GM19438 (cell line): Measurements from ENCODE around the gene DCLRE1A.
"Not testable (repeated sequence)": the region's sequence is repeated elsewhere in the genome, so short reads cannot be mapped to it uniquely, and the experiment has no call there.

Source experiments
- ATAC-seq: cut with Tn5 transposase; IDR thresholded peaks from one replicate; pipeline ENCODE4 v1.9.1; 2021; ENCODE audit warnings: low read depth; ENCODE audit not compliant: unreplicated experiment

The DCLRE1A gene

DNA sequence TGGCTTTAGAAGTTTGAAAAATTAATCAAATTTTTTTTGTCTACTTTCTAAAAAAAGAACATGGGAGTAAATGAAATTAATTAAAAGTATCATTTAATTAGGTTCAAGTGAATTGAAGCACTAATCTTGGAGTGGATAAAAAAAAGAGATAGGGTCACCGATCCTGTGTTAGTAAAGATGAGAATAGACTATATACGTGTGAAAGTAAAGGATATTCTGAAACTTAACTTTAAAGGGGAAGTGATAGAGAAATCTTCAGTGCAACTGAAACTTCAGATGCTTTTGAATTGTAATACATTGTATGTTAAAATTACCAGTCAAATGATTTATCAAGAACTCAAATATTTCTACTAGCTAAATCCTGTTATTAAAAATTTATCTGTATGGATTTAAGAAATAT lies 5.4 kb upstream of the DCLRE1A start:
- ATAC-seq, result no peak

DNA sequence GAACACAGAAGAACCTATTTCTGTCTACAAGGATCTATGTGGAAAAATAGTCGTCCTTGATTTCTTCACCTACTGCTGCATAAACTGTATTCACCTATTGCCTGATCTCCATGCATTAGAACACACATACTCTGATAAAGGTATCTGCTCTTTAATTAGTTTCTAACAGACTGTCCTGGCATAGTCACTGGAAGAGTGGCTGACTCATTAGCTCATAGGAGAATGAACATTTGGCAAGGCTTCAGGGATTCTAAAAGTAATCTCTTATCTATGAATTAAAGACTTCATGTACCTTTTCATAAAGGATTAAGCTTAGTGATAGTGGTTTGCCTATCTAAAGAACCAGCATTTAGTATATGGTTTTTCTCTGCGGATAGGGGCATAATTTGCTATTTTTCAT lies 4.7 kb upstream of the DCLRE1A start:
- no peak for ATAC-seq

DNA sequence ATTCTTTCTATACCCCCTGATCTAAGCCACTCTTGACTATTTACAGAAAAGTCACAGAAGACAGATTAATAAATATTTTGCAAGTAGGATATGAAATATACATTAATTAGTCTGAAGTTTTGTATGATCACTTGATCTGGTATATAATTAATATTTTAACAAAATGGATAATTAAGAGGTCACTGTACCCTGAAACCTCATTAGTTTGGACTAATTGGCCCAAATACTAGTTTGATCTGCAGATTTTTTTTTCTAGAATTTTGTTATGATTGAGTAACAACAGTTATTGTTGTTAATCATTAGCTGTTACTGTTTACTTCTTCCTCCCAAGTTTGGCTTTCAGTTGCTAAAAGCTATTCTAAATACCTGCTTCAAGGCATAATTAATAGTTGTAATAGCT lies 3.3 kb upstream of the DCLRE1A start:
- ATAC-seq, result no peak

DNA sequence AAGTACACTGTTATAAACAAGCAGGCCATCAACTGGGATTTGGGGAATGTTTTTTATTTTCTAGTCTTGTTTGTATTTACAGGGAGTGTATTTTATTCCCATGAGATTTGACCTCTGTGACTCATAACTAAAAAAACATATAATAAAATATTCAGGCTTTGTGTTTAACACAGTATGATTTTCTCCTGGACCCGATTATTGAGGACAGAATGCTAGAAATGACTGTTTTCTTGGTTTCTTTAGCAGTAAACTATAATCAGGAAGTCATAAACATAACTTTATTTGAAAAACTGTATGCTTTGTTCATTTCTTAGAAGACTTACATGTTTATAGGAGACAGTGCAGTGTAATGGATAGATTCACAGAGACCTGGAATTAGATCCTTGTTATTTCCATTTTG lies 2.7 kb upstream of the DCLRE1A start:
- ATAC-seq, result no peak

DNA sequence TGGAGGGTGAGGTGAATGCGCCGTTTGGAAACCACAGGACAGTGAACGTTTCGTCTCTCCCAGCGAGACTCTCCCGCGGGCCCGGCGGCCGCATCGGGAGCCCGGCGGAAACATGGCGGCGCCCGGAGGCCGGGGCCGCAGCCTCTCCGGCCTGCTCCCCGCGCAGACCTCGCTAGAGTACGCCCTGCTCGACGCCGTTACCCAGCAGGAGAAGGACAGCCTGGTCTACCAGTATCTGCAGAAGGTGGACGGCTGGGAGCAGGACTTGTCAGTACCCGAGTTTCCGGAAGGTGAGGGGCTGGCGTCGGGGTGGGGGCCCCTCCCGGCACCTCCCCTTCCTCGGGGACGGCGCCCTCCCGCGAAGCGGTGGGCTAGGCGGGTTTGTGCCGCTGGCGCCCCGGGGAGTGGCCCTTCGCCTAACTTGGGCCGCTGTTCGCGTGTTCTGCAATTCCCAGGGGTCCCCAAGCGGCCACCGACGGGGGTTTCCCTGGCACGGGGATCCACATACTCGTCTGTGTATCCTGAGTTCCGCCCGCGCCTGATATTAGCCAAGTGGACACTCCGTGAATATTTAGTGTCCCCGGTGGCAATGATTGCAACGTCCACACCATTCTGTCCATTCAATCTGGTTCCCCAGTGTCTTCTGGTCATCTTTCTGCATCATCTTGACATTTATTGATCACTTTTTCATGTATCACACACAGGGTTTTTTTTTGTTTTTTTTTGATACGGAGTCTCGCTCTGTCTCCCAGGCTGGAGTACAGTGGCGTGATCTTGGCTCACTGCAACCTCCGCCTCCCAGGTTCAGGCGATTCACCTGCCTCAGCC lies 1.1 kb upstream of the DCLRE1A start:
- peak; percentile 40 for ATAC-seq

DNA sequence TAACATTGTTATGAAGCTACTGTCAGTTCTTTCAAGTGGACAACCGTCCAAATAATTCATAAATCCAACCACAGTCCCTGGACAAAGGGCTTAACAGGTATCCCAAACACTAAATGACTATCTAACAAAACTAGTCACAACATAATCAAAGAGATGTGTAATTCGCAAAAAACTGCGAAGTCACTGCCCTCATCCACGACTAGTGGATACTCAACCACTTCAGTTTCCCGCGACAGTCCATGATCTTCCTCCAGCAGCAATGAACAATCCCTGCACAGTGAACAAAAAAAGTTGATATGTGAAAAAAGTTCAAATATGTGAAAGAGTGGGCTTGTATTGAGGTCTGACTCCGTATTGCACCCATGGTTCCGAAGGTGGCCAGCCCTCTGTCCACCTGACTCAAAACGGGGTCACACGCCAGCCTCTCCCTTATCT lies 287 bp downstream of the DCLRE1A start:
- no peak for ATAC-seq

DNA sequence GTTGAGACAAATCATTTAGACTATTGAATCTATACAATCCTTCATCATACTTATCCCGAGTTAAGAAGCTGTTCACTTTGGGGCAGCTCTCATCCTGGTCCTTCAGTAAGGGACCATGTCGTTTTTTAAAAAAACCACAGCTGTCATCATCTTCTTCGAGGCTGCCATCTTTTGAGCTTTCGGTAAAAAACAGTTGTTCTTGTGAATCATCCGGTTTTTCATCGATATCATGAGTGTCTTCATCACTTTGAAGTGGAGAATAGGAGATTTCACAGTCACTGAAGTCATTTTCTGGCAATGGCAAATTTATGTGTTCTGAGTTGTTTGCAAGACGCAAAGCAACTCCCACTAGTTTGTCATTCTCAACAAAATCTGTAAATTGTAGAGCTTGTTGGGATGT lies 3.9 kb downstream of the DCLRE1A start:
- no peak for ATAC-seq

DNA sequence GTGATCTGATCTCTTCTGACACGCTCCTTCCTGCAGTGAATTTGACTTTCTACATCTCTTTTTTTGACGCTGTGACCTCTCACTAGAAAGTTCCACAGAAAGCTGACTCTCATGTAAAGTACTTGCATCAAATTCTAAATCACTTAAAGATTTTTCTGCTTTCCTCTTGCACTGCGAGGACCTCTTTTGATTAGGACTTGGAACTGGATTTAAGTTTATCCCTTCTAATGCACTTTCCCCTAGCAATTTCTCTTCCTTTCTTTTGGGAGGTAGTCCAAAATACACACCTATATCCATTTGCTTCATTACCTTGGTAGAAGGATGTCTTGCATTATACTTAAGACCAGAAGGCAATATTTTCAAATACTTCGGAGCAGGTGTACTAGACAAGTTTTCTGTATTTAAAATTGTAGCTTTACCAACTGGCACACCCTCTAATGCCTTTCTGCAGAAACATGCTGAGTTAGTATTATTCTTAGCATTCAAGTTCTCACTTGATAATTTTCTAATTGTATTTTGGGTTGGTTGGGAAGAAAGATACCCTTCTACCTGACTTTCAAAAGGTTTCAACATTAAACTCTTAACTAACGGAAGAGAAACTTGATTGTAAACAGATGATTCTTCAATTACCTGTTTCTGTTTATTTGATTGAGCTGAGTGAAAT lies 4.6 kb downstream of the DCLRE1A start:
- ATAC-seq, result no peak

DNA sequence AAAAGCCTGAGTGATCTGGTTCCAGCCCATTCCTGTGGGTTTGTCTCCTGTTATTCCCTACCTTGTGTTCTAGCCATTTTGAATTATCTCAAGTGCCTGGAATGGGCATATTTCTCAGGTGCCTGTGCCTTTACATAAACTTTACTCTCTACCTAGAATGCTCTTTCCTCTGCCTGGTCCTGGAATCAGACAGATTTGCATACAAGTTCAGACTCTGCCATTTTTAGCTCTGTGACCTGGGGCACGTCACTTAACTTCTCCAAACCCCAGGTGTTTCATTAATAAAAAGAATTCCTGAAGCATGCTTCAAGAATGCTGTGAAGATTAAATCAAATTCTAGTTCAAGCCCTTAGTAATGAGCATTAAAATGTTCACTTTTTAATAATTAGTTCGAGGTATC lies 7.8 kb downstream of the DCLRE1A start:
- ATAC-seq, result no peak

DNA sequence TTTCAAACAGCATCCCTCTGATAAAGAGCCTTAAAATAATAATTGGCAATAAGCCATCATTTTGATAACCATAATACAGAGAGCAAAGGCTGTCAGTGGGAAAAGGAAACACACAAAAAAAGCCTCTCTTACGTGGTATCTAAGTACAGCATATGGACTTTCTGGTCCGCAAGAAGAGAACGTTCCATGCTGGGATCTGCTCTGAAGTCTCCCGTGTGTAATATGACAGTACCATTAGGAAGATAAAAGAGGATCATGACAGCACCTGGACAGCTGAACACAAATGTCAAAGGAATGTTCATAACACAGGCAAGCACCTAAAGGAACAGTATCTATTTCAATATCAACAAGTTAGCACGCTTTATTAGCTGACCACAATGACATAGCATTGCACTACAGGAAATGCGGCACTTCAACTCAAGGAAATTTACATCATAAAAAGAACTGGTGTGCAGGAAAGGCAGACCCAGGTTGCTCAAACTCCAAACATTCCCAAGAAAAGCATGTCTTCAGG lies 9.9 kb downstream of the DCLRE1A start:
- ATAC-seq, result no peak

DNA sequence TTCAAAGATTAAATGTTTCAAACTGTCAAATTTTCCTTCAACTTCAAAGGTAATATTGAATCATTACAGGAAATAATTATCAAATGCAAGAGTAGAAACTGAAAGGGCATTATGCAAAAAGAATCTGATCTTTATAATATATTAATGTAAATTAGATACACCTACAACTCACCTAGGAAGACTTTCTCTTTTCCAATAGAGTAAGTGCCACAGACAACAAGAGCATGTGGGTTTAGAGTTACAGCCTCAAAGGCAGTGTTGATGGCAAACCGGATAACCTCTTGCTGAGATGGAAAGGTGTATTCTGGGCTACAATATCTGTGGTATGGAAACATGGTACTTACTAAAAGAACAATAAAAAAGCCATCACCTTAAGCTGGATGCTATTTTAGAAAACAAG lies 11.7 kb downstream of the DCLRE1A start:
- no peak for ATAC-seq

DNA sequence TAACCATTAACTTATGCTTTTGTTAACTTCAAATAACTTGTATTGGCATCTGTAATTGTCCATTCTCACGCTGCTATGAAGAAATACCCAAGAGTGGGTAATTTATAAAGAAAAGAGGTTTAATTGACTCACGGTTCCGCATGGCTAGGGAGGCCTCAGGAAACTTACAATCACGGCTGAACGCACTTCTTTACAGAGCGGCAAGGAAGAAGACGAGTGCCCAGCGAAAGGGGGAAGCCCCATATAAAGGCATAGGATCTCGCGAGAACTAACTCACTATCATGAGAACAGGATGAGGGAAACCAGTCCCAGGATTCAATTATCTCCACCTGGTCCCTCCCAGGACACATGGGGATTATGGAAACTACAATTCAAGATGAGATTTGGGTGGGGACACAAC lies 25.3 kb downstream of the DCLRE1A start:
- not testable (repeated sequence) for ATAC-seq

DNA sequence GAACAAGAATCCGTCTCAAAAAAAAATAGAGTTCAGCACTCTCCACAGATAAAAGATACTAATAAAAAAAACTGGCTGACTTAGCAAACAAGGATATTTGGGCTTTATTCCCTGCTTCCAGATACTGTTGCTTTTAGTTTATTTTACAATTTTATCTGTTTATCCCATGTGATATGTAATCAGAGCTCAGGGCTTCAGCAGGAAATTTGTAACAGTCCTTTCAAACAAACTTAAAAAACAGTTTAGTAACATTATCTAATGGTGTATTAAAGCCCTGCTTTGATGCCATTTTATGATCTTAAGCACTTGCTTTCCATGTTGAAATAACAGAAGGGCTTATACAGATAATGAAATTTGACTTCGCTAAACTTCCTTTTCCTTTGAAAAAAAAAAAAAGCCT lies 28.1 kb downstream of the DCLRE1A start:
- ATAC-seq, result no peak

DNA sequence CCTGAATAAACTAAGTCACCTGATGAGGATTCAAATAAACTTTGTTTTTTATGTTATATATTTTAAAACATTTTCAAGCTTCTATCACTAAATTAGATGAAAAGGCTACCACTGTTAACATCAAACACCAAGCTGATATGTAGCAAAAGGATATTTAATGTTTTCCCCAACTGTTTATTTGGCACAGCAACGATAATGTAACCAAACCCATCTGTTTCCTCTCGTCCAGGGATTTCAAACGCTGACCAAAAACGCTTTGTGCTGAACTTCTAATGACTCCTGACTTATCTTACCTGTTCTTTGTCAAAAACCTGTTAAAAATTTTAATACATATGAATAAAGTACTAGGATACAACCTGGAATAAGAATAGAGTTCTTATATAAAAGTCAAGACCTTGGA lies 30.5 kb downstream of the DCLRE1A start:
- ATAC-seq, result no peak

DNA sequence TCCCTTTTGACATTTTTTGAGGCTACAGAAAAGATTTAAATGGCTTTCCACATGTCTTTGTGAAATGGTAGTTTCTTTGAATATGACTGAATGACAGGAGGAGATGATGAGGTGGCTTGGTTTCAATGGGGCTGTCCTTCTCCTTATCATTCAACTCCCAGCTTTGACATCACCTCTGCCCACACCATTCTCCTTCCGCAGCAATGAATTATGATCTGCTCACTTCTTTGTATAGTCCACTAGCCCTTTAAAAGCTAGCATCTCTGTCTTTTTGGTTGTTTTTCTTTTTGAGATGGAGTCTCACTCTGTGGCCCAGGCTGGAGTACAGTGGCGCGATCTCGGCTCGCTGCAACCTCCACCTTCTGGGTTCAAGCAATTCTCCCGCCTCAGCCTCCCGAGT lies 31.7 kb downstream of the DCLRE1A start:
- no peak for ATAC-seq

DNA sequence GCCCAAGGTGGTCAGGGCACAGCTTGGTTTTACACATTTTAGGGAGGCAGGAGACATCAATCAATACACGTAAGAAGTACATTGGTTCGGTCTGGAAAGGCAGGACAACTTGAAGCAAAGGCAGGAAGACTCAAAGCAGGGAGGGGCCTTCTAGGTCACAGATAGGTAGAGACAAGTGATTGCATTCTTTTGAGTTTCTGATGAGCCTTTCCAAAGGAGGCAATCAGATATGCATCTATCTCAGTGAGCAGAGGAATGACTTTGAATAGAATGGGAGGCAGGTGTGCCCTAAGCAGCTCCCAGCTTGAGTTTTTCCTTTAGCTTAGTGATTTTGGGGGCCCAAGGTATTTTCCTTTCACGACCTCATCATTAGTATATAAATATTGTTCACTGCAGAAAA lies 32.6 kb downstream of the DCLRE1A start:
- ATAC-seq, result not testable (repeated sequence)

DNA sequence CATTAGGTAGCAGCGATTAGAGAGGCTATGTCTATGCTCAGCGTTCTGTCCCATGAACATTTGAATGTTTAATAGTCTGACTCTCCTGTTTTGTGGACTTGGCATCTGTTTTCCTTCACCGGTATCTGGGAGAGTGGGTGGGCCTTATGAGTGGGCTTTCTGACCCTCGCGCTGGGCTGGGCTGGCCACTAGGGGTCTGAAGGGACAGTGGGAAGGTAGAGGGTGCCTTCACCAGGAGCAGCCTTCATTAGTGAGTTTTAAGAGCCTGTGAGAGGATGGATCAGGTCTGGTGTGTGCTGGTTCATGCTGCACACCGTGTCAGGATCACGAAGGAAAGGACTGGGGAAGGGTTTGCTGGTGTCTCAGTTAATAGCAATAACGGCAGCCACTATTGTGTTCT lies 33.4 kb downstream of the DCLRE1A start:
- no peak for ATAC-seq

DNA sequence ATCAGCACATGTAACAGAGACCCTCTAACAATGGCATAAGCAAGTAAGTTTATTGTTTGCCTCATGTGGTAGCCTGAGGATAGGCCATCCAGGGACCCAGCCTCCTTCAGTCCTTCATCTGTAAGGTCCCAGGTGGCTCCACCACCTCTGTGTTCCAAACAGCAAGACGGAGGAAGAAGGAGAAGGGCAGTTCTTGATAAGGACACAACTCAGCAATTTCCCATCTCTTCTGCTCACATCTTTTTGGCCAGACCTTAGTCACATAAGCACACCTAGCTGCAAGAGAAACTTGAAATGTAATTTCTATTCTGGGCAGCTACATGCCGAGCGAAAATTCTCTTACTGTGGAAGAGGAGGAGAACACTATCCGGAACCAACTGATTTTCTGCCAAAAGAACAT lies 33.9 kb downstream of the DCLRE1A start:
- ATAC-seq, result no peak

DNA sequence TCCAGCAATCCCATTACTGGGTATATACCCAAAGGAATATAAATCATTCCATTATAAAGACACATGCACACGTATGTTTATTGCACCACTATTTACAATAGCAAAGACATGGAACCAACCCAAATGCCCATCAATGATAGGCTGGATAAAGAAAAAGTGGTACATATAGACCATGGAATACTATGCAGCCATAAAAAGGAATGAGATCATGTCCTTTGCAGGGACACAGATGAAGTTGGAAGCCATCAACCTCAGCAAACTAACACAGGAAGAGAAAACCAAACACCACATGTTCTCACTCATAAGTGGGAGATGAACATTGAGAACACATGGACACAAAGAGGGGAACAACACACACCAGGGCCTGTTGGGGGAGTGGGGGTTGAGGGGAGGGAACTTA lies 39.2 kb downstream of the DCLRE1A start:
- not testable (repeated sequence) for ATAC-seq

DNA sequence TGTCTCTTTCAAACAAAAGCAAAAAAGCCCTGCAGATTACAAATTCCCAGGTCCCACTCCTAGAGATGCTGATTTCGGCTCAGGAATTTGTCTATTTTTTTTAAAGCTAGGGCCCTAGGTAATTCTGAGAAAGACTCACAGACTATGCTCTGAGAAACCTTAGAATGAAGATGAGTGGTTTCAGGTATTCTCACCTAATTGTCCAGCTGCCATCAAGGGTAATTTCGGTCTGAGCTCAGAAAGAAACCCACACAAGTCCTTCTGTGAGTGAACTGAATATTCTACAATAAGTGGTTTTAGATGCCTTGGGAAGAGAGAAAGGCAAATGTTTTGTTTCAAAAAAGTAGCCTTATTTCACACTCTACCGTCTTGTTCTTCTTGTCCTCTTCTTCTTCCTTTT lies 45.7 kb downstream of the DCLRE1A start:
- no peak for ATAC-seq

DNA sequence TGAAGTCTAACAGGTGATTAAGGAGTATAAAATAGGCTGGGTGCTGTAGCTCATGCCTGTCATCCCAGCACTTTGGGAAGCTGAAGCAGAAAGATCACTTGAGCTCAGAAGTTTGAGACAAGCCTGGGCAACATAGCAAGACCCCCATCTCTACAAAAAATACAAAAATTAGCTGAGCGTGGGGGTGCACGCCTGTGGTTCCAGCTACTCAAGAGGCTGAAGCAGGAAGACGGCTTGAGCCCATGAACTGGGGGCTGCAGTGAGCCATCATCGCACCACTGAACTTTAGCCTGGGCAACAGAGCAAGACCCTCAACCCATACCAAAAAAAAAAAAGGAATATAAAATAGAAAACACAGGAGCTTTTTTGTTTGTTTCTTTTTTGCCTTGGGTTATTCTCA lies 47.4 kb downstream of the DCLRE1A start:
- no peak for ATAC-seq

DNA sequence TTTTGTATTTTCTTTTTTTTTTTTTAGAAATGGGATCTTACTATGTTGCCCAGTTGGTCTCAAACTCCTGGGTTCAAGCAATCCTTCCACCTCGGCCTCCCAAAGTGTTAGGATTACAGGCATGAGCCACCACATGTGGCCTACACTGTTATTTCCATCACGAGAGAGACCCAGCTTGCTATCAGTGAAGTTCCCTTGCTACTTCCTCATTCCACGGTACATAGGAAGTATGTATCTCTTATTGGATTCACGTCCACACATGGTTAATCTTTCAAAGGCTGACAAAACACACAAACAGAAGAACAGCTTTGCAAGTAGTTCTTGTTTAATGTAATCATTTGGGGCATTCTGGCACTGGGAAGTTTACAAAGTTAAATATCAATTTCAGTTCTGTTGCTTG lies 50.9 kb downstream of the DCLRE1A start:
- peak; percentile 57 for ATAC-seq
